Vagina (tissue), 2 donors: Measurements from ENCODE around the gene CARD14.

Experiments
- POLR2AphosphoS5 ChIP-seq, 2 donors: sonication (generic); formaldehyde crosslinking; IDR thresholded peaks; one replicate each; pipeline ENCODE4 v1.9.0; 2017; ENCODE audit warnings: antibody characterized with exemption in 2 of 2, mild to moderate bottlenecking in 2 of 2, low read depth in 1 of 2; ENCODE audit not compliant: insufficient read depth in 1 of 2
- TF ChIP-seq, protein P1 (sequence below), 3 experiments: fragments of 450-650 bp in 2 of 3; fragments of 200-600 bp in 1 of 3; sonication (generic) in 1 of 3; IDR thresholded peaks; one replicate each; pipeline ENCODE4 v1.5.1; 2017 to 2019; ENCODE audit warnings: antibody characterized with exemption in 3 of 3, mild to moderate bottlenecking in 2 of 3, moderate library complexity in 2 of 3

DNA sequence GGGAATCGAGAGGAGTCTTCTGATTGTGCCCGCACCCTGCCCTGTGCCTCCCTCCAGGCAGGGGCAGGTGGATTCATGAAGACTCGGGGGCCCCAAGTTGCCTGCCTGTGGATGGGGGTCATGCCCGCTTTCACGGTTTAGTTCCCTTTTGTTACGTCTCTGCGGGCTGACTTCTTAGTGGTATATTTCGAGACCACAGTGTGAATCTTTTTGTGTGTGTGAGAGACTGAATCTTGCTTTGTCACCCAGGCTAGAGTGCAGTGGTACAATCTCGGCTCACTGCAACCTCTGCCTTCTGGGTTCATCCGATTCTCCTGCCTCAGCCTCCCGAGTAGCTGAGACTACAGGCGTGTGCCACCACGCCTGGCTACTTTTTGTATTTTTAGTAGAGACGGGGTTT lies 72.7 kb downstream of the CARD14 start:
- TF ChIP-seq, protein P1, sequence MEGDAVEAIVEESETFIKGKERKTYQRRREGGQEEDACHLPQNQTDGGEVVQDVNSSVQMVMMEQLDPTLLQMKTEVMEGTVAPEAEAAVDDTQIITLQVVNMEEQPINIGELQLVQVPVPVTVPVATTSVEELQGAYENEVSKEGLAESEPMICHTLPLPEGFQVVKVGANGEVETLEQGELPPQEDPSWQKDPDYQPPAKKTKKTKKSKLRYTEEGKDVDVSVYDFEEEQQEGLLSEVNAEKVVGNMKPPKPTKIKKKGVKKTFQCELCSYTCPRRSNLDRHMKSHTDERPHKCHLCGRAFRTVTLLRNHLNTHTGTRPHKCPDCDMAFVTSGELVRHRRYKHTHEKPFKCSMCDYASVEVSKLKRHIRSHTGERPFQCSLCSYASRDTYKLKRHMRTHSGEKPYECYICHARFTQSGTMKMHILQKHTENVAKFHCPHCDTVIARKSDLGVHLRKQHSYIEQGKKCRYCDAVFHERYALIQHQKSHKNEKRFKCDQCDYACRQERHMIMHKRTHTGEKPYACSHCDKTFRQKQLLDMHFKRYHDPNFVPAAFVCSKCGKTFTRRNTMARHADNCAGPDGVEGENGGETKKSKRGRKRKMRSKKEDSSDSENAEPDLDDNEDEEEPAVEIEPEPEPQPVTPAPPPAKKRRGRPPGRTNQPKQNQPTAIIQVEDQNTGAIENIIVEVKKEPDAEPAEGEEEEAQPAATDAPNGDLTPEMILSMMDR (IDR thresholded peaks at IDR 0.05): no peak
- no peak for TF ChIP-seq POLR2AphosphoS5 (IDR thresholded peaks at IDR 0.05; ENCODE audit: insufficient read depth in 1 of 2, low read depth in 1 of 2)
